HG03025 (cell line): Measurements from ENCODE around the gene MEG3.

Experiments used
- ATAC-seq: cut with Tn5 transposase; IDR thresholded peaks from one replicate; pipeline ENCODE4 v1.9.1; 2021; ENCODE audit warnings: mild to moderate bottlenecking, moderate library complexity; ENCODE audit not compliant: unreplicated experiment, low FRiP score

MEG3 gene

GRCh38 chr14:100844421-100844820, 18.5 kb downstream of the MEG3 start:
- no peak for ATAC-seq

- ATAC-seq: no peak
Observed at GRCh38 chr14:100844846-100845245, 18.9 kb downstream of the MEG3 start.

GRCh38 chr14:100845341-100845740, 19.4 kb downstream of the MEG3 start:
- ATAC-seq: no peak

- no peak for ATAC-seq
Observed at GRCh38 chr14:100846309-100846859, 20.5 kb downstream of the MEG3 start.

- ATAC-seq: no peak
Observed at GRCh38 chr14:100849115-100849781, 23.3 kb downstream of the MEG3 start.

GRCh38 chr14:100850841-100851585, 25.1 kb downstream of the MEG3 start:
- ATAC-seq: no peak

GRCh38 chr14:100851586-100851916, 25.6 kb downstream of the MEG3 start:
- ATAC-seq: no peak

GRCh38 chr14:100851946-100852620, 26.2 kb downstream of the MEG3 start:
- ATAC-seq: no peak

- no peak for ATAC-seq
Observed at GRCh38 chr14:100854435-100854834, 28.5 kb downstream of the MEG3 start.

- no peak for ATAC-seq
Observed at GRCh38 chr14:100855256-100855930, 29.5 kb downstream of the MEG3 start.

GRCh38 chr14:100856056-100856950, 30.4 kb downstream of the MEG3 start:
- ATAC-seq: no peak

- ATAC-seq: no peak
Observed at GRCh38 chr14:100857233-100857922, 31.5 kb downstream of the MEG3 start.

- ATAC-seq: no peak
Observed at GRCh38 chr14:100857923-100858837, 32.3 kb downstream of the MEG3 start.

GRCh38 chr14:100858838-100859220, 32.9 kb downstream of the MEG3 start:
- ATAC-seq: no peak

GRCh38 chr14:100859781-100860180, 33.9 kb downstream of the MEG3 start:
- ATAC-seq: no peak

- no peak for ATAC-seq
Observed at GRCh38 chr14:100860556-100861187, 34.8 kb downstream of the MEG3 start.

- no peak for ATAC-seq
Observed at GRCh38 chr14:100861188-100861936, 35.4 kb downstream of the MEG3 start.
